H1 (cell line): ENCODE data around the gene FAR1. TPM values are rescaled to one million over a fixed set of nuclear protein-coding genes. Genes with fewer than 3 reads are reported as not detected.
A peak's percentile ranks its signal among the peaks of the same experiment; 100 is the strongest.

Source experiments
- BCL11A ChIP-seq, 2 experiments: IDR thresholded peaks; one replicate each; pipeline ENCODE4 v1.6.1; 2011; ENCODE audit warnings: low read depth in 2 of 2, low read length in 2 of 2, mild to moderate bottlenecking in 2 of 2
- EZH2 ChIP-seq: fragments of 200-600 bp; sonication (generic); IDR thresholded peaks from 2 replicates; pipeline ENCODE4 v1.7.1; 2012; ENCODE audit warnings: low read depth, mild to moderate bottlenecking, moderate library complexity, low read length, inconsistent platforms; ENCODE audit not compliant: severe bottlenecking
- HDAC6 ChIP-seq: IDR thresholded peaks from one replicate; pipeline ENCODE4 v1.7.1; 2012; ENCODE audit warnings: low read depth, mild to moderate bottlenecking, inconsistent platforms, low read length, moderate library complexity
- JUN ChIP-seq: IDR thresholded peaks from 2 replicates; pipeline ENCODE4 v1.6.1; 2011; ENCODE audit warnings: low read depth, mild to moderate bottlenecking, improper control_type of control experiment, low read length
- JUND ChIP-seq: IDR thresholded peaks from 2 replicates; pipeline ENCODE4 v1.6.1; 2011; ENCODE audit warnings: mild to moderate bottlenecking, improper control_type of control experiment, low read length
- KDM1A ChIP-seq: fragments of 200-600, 300-600 bp; sonication (generic); IDR thresholded peaks from 2 replicates; pipeline ENCODE4 v1.7.1; 2016; ENCODE audit warnings: mild to moderate bottlenecking, low read length, borderline replicate concordance
- RAD21 ChIP-seq, 2 experiments: IDR thresholded peaks in 1 of 2; conservative IDR thresholded peaks in 1 of 2; 2 replicates each; pipeline ENCODE4 v1.6.1; 2011; ENCODE audit warnings: low read depth in 2 of 2, low read length in 2 of 2, improper control_type of control experiment in 1 of 2, inconsistent platforms in 1 of 2, mild to moderate bottlenecking in 1 of 2, moderate library complexity in 1 of 2
- RBBP5 ChIP-seq: IDR thresholded peaks from 2 replicates; pipeline ENCODE4 v1.7.1; 2012; ENCODE audit warnings: low read depth, mild to moderate bottlenecking, inconsistent platforms, low read length, moderate library complexity, borderline replicate concordance
- SP1 ChIP-seq: IDR thresholded peaks from 2 replicates; pipeline ENCODE4 v1.6.1; 2011; ENCODE audit warnings: low read depth, low read length
- TAF1 ChIP-seq: IDR thresholded peaks from 2 replicates; pipeline ENCODE4 v1.6.1; 2011; ENCODE audit warnings: mild to moderate bottlenecking, low read depth, low read length
- TBP ChIP-seq: IDR thresholded peaks from 2 replicates; pipeline ENCODE4 v1.6.1; 2011; ENCODE audit warnings: low read depth, low read length, improper control_type of control experiment
- polyA plus RNA-seq, 7 experiments: library from polyadenylated mRNA; depleted of rRNA in 3 of 7; stranded (reverse) in 5 of 7; unstranded in 2 of 7; fragments of >200 nt in 5 of 7; fragments of 200-250 nt in 2 of 7; gene quantifications; 1 replicate in 5 of 7; 2 replicates in 1 of 7; 4 replicates in 1 of 7; pipeline versions ENCODE4 v1.2.1 to v1.2.3, GENCODE V29; 2011 to 2013; ENCODE audit warnings: missing spikeins in 2 of 7, mixed read lengths in 2 of 7
- total RNA-seq: library from RNA; stranded (reverse); fragmentation: NEBNext Ultra II Directional; extraction: Animal tissue kit (Norgen Biotek cat#: 25700); gene quantifications from 2 replicates; pipeline ENCODE4 v1.2.1, GENCODE V29; 2021

FAR1 gene
- total and polyA plus RNA-seq, 2 of the 8 experiments (the other 6 are each of a cell fraction or from before 2014, with no cell fraction given): 29.7 to 68.5 TPM

GRCh38 chr11:13668102-13668956, at the start of gene FAR1 (continued):
- no peak for TF ChIP-seq JUND
- no peak for TF ChIP-seq JUN
- peak; percentile 58; the same call in 1 of the 2 replicates for TF ChIP-seq RBBP5
- TF ChIP-seq HDAC6: no peak
- peak; percentile 55; the same call in 1 of the 2 replicates for TF ChIP-seq TBP
- TF ChIP-seq KDM1A: no peak
- TF ChIP-seq BCL11A (IDR thresholded peaks at IDR 0.05; ENCODE audit: low read depth in 2 of 2, low read length in 2 of 2): no peak
- no peak for TF ChIP-seq EZH2
- TF ChIP-seq SP1: peak; percentile 90
- TF ChIP-seq TAF1: peak; percentile 68
- peak; percentile 31 to 43; a peak in 2 of 4 replicates for TF ChIP-seq RAD21 (IDR thresholded peaks at IDR 0.05 in 1 of 2, conservative IDR thresholded peaks at IDR 0.05 in 1 of 2; ENCODE audit: low read depth in 2 of 2, low read length in 2 of 2)
